Effector CD8-positive, alpha-beta T cell (primary cell): Measurements from ENCODE around the gene ATP8B2.
"Not testable (repeated sequence)": the region's sequence is repeated elsewhere in the genome, so short reads cannot be mapped to it uniquely, and the experiment has no call there.

Experiments
- DNase-seq: peaks from one replicate; lab custom pipeline; 2025; lab: John Stamatoyannopoulos, UW

Gene ATP8B2

DNA sequence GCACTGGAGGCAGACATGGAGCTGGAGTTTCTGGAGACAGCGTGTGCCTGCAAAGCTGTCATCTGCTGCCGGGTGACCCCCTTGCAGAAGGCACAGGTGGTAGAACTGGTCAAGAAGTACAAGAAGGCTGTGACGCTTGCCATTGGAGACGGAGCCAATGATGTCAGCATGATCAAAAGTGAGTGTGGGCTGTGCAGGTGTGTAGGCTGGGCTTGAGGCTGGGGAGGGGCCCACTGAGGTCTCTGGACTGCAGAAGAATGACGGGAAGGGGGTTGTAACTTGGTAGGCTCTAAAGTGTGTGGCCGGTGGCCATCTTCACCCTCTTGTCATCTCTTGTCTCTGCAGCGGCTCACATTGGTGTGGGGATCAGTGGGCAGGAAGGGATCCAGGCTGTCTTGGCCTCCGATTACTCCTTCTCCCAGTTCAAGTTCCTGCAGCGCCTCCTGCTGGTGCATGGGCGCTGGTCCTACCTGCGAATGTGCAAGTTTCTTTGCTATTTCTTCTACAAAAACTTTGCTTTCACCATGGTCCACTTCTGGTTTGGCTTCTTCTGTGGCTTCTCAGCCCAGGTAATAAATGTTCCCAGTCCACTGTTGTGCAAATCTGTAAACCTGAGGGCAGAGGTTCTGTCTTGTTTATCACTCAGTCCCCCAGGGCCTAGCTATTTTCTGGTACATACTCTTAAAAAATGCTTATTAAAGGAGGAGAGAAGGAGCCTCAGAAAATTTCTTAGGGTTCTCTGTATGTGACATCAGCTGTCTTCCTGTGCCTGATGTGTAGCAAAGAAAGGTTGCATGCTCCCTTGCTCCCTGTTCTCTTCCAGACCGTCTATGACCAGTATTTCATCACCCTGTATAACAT, 19.9 kb downstream of the ATP8B2 start:
- DNase-seq = peak; percentile 70

GRCh38 chr1:154346276-154346917, 21.1 kb downstream of the ATP8B2 start:
- DNase-seq = no peak

GRCh38 chr1:154347961-154348360, 22.6 kb downstream of the ATP8B2 start:
- DNase-seq = no peak

- no peak for DNase-seq
Observed at GRCh38 chr1:154348429-154349076, 23.2 kb downstream of the ATP8B2 start.

DNA sequence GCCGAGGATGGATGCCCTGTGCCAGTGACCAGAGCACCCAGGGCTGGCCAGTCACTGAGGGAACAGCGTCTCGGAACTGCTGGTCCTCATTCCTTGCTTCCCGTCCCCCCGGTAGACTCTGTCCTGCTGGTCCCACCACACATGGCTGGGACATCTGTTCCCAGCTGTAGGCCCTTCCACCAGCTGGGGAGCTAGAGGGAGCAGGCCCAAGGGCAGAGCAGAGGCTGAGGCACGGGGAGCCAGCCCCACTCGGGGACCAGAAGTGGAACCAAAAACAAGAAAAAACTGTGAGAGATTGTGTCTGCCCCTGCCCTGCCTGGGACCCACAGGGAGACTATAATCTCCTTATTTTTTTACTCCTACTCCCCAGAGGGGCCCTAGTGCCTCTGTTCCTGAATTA, 23.8 kb downstream of the ATP8B2 start:
- DNase-seq = no peak

DNA sequence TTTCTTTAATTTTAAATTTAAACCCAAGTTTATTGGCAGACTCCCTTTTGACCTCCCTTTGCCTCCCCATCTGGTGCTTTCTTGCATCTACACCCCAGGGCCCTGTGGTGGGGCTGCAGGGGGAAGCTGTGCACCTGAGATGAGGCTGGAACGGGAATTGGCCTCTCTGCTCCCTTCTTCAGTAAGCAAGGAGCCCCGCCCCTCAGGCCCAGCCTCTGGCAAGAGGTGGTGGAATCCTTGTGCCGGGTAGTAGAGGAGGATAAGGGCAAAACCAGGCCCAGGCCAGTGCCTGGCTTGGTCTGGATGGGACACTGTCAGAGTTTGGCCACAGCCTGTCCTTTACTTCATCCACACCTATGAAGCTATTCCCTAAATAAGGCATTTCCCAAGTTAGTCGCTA, 25.1 kb downstream of the ATP8B2 start:
- DNase-seq = no peak

DNA sequence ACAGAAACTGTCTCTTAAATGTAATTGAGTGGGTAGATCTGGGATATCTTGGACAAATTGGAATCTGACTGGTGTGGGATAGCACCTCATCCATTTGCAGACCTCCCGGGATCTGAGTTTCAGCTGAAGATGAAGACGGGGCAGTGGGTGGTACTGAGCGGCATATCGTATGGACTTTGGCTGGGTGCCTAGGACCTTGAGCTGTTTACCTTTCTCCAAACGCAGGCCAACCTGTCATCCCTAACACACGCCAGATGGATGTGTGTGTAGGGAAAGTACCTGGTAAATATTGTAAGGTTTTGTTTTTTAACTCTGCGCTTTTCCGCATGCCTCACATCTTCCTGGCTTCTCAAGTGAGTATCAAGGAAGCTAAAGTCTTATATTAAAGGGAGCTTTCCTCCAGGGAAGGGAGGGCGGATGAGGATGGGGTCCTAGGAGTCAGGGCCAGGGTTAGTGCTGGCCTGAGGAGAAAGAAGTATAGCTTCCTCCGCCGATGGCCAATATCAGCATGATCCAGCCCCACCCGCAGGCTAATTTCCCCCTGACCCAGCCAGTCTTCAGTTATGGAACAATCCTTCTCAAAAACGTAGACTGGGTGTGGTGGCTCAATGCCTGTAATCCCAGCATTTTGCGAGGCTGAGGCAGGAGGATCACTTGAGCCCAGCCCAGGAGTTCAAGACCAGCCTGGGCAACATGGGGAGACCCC, 26.2 kb downstream of the ATP8B2 start:
- no peak for DNase-seq

DNA sequence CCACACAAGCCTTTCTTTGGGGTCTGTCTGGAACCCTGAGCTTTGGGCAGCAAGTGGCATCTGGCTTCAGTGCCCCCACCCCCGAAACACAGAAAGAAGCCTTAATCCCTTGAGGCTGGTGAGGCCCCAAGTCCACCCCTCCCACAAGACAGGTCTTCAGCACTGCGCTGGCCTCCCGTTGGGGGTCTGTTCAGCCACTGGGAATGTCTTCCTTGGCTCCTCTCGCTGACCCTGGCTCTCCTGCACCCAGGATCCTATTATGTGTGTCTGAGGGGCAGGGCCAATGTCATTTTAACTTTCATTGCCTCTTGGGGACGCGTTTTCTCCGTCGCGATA, 26.9 kb downstream of the ATP8B2 start:
- no peak for DNase-seq

- no peak for DNase-seq
Observed at GRCh38 chr1:154352581-154353459, 27.5 kb downstream of the ATP8B2 start.

DNA sequence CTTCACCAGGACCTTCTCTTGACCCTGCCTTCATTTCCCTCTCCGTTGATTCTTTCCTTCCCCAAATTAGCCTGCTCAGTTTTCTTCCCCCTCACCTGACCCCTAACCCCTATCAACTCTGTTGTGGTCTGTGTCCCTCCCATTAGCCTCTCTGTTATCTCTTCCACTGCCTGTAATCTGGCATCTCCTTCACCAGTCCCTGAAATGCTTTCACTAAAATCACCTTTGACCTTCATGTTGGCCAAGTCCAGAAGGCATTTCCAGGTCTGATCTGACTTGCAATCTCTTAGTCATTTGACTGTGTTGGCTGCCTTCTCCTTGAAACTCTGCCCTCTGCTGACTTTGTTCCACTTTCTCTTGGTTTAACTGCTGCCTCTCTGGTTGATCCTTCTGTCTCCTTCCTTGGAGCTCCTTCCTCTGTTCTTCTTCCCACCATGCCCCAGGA, 28.2 kb downstream of the ATP8B2 start:
- no peak for DNase-seq

GRCh38 chr1:154353966-154354365, 28.6 kb downstream of the ATP8B2 start:
- DNase-seq = no peak

DNA sequence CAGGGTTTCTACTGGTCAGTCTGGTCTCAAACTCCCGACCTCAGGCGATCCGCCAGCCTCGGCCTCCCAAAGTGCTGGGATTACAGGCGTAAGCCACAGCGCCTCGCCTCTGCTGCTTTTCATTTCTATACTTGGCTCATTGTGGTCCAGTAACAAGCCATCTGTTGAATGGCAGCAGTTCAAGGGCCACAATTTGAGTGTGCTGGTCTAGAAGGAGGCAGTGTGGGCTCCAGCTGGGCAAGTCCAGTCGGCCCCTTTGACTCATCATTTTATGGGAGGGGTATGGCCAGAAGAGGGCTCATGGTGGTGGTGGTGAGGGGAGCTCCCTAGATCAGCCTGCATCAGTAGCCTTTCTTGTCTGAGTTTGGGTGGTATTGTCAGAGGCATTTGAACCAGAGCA, 33.2 kb downstream of the ATP8B2 start:
- no peak for DNase-seq

GRCh38 chr1:154360288-154360687, 35.0 kb downstream of the ATP8B2 start:
- DNase-seq = no peak

- DNase-seq = not testable (repeated sequence)
Observed at GRCh38 chr1:154360881-154361280, 35.6 kb downstream of the ATP8B2 start.

DNA sequence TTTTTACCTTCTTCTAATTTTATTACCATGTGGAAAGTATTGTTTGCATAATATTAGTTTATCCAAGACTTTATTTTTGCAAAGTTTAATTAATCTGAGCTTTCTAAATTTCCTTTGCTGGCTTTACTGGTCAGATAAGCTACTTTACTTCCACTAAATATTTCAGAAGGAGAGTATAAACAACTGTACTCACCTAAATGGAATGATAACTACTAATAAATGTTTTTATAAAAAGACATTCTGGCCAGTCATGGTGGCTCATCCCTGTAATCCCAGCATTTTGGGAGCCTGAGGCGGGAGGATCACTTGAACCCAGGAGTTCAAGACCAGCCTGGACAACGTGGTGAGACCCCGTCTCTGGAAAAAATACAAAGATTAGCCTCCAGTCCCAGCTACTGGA, 36.0 kb downstream of the ATP8B2 start:
- DNase-seq = no peak

DNA sequence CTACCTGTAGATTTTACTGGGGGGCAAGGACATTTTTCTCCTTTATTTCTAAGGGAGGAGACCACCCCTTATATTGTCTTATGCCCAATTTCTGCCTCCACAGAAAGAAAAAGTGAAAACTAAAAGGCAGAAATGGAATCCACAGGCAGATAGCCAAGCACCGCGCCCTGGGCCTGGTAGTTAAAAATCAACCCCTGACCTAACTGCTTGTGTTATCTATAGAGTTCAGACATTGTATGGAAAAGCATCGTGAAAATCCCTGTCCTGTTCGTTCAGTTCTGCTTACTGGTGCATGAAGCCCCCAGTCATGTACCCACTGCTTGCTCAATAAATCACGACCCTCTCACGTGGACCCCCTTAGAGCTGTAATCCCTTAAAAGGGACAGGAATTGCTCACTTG, 46.1 kb downstream of the ATP8B2 start:
- DNase-seq = no peak

DNA sequence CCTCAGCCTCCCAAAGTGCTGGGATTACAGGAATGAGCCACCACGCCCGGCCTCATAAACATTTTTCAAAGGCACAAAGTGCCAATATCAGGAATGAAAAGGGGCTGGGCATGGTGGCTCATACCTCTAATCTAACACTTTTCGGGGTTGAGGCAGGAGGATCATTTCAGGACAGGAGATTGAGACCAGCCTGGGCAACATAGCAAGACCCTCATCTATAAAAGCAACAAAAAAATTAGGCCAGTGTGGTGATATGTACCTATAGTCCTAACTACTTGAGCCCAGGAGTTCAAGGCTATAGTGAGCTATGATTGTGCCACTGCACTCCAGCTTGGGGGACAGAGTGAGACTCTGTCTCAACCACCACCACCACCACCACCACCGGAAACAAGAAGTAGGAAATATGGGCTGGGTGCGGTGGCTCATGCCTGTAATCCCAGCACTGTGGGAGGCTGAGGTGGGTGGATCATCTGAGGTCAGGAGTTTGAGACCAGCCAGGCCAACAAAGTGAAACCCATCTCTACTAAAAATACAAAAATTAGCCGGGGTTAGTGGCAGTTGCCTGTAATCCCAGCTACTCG, 48.5 kb downstream of the ATP8B2 start:
- not testable (repeated sequence) for DNase-seq

DNA sequence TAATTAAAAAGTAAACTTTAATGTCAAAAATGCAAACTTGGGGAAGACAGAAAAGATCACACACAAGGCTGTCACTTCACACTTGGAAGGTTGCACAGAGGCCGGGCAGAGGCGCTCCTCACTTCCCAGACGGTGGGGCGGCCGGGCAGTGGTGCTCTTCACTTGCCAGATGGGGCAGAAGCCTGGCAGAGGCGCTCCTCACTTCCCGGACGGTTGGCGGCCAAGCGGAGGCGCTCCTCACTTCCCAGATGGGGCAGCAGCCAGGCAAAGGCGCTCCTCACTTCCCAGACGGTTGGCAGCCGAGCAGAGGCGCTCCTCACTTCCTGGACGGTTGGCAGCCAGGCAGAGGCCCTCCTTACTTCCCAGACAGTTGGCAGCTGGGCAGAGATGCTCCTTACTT, 54.0 kb downstream of the ATP8B2 start:
- no peak for DNase-seq

GRCh38 chr1:154384650-154385489, 59.5 kb downstream of the ATP8B2 start:
- DNase-seq = no peak
